GM15510 (cell line): ENCODE results near the gene POLDIP2.

Source experiments
- POLR2A ChIP-seq: IDR thresholded peaks from 3 replicates; pipeline ENCODE4 v1.6.1; 2011; ENCODE audit warnings: borderline replicate concordance; ENCODE audit not compliant: insufficient read length; ENCODE audit errors: extremely low read depth

The POLDIP2 gene, protein sequence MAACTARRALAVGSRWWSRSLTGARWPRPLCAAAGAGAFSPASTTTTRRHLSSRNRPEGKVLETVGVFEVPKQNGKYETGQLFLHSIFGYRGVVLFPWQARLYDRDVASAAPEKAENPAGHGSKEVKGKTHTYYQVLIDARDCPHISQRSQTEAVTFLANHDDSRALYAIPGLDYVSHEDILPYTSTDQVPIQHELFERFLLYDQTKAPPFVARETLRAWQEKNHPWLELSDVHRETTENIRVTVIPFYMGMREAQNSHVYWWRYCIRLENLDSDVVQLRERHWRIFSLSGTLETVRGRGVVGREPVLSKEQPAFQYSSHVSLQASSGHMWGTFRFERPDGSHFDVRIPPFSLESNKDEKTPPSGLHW

DNA sequence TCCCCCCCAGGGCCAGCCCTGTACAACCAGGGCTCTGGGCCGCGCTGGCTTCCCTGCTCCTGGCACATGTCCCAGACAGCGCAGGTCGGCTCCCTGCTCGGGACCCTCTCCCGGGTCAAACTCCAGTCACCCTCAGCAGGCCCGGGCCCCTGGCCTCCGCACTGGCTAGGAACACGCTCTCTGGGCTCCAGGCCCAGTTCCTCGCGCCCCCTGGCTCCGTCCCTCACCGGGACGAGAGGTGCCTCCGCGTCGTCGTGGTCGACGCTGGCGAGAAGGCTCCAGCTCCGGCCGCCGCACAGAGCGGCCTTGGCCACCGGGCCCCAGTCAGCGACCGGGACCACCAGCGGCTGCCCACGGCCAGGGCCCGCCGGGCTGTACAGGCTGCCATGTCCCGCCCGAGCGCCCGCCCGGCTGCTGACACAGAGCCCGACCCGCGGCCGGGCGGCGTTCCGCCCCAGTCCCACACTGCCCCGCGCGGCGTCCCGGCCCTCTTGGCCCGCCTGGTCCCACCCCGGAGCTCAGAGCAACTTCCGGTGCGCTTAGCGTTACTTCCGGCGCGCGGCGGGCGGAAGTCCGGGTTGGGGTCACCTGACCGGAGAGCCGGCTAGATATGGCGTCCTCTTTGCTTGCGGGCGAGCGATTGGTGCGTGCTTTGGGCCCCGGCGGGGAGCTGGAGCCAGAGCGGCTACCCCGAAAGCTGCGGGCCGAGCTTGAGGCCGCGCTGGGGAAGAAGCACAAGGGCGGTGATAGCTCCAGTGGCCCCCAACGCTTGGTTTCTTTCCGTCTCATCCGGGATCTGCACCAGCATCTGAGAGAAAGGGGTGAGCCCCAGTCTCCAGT lies at the start of gene POLDIP2:
Gene POLDIP2 (minus strand): TSS at position 467 of the 840 bp plus-strand sequence. CDS start 79 bp downstream, at position 388.
- peak; percentile 97 for TF ChIP-seq POLR2A

DNA sequence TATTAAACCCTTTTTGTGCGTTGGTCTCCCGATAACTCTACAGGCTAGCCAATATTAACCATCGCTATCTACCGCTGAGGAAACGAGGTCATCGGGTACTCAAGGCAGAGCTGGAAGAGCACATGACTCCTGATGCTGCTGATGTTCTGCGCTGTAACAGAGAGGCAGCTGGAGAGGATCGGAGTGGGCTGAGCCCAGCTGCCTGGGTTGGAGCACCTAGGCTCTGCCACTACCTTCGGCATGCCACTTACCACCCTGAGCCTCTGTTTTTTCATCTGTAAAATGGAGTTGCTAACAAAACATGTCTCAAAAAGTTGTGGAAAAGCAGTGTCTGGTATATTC lies 49.1 kb upstream of the POLDIP2 start:
- no peak for TF ChIP-seq POLR2A

DNA sequence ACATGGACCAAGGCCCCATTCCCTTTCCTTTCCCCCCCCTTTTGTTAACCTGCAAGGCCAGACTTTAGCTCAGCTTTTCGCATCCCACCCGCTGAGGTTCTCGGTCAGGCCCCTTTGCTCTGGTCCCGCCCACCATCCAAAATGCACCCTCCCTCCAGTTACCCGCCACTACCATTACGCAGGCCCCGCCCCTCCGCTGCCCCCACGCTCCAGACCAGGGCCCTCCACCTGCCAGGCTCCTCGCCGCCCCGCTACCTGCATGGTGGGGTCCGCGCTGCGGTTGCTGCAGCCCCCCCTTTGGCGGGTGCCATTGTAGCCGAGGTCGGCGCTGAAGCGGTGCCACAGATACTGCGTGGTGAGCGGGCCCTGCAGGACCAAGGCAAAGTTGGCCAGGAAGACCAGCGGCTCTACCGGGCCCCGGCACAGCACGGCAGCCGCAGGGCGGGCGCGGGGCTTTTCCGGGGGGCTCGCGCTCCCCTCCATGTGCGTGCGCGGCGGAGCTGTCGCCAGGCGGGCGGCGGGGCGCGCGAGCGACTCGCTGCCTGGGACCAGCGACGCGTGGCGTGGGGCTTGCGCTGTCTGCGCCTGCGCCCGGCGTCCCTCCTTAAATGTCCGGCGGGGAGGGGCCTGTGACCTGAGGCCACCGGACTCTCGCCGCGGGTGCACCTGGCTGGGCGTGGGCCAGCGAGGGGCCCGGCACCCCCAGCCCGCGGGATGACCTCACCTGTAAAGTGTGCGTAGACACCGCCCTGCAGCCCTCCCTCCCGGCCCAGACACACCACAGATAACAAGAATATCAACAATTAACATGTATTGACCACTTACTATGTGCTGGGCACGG lies 48.5 kb upstream of the POLDIP2 start, which contains the start of gene SLC46A1:
Gene SLC46A1 (minus strand): TSS at position 581 of the 841 bp plus-strand sequence. CDS start 98 bp downstream, at position 483.
- peak; percentile 51 for TF ChIP-seq POLR2A

DNA sequence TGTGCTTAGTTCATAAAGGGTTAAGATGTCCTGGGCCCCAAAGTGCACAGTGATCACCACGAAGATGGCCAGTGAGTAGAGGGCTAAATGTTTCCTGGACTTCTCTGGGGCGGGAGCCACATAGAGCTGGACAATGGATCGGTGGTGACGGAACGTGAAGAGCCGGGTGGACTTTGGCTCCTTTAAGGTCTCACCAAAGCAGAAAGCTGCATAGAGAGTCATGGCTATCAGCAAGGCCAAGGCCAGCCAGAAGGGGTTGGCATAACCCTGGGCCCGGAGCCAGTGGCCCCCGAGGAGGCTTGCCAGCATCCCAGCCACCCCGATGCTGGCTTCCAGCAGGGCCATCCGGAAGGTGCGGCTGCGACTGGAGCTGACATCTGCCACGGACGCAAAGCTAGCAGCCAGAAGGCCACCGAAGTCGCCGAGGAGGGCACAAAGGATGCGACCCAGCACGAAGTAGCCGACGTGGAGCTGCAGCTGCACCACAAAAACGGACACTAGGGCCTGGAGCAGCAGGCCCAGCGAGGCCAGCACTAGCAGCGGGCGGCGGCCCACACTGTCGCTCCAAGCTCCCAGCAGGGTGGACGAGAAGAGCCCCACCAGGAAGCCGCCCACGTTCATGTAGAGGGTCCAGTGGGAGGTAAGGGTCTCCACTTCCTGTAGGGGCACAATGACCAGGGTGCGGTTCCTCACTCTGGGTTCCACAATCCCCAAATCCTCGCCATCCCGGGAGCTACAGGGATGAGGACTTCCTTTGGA lies 47.7 kb upstream of the POLDIP2 start:
- no peak for TF ChIP-seq POLR2A

DNA sequence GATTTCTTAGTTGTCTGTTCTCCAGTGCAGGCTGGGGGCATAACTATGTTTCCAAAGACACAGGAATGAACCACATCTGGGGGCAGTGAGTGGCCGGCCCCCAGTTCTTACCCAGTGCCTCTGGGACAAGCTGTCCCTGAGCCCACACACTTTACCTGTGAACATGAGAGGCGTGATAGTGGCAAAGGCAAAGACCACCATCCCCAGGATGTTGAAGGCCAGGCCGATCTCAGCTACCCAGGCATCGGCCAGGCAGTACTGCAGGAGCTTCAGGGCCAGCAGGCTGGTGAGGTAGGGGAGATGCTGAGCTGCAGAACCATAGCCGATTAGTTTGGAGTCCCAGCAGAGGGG lies 47.1 kb upstream of the POLDIP2 start:
- TF ChIP-seq POLR2A: no peak

DNA sequence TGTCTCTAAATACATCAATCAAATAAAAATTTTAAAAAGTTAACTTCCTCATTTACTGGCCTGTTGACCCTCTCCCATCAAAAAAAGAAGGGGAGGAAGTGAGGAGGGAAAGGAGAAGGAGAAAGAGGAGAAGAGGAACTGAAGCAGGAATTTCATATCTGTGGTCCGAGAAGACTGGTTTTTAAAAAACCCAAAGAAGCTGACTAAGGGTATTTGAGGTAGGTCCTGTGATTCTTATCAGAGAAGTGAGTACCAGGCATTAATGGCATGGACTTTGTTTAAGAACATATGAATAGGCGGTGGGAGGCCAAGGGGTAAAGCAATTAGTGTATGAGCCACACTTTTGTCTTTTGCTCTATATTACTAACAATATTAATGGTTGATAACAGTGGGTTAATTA lies 46.7 kb upstream of the POLDIP2 start:
- TF ChIP-seq POLR2A: no peak

DNA sequence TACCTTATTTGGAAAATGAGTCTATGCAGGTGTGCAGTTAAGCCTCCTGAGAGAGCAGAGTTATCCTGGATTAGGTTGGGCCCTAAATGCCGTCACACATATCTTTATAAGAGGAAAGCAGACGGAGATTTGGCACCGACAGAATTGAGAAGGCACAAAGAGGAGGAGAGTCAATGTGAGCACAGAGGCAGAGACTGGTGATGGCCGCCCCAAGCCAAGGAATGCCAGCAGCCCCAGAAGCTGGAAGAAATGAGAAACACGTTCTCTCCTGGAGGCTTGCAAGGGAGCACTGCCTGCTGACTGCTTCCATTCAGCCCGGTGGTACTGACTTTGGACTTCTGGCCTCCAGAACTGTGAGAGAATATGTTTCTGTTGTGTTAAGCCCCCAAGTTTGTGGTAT lies 45.5 kb upstream of the POLDIP2 start:
- TF ChIP-seq POLR2A: no peak

DNA sequence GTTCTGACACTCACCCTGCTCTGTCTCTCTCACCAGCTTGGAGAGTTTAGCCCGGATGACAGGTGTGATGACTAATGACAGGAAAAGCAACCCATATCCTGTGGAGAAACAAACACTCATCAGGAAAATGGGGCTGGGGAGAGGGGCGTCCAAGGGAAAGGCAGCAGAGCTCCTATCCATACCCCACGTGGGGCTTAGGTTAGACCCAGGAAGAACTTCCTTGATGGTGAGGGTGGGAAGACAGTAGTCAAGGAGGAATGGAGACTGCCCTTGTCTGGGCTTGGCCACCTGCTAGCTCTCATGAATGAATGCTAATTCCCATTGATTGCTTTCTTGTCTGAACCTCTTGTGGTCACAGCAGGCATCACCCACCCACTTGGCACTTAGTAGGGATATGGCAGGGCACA lies 44.9 kb upstream of the POLDIP2 start:
- no peak for TF ChIP-seq POLR2A

DNA sequence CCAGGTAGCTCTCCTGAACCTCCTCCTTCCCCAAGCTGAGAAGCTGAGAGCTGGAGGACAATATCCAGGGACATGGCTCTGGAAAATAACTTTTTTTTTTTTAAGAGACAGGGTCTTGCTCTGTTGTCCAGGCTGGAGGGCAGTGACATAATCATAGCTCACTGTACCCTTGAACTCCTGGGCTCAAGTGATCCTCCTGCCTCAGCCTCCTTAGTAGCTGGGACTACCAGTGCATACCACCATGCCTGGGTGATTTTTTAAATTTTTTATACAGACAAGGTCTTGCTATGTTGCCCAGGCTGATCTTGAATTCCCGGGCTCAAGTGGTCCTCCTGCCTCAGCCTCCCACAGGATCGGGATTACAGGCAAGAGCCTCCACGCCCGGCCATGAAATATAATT lies 42.5 kb upstream of the POLDIP2 start:
- TF ChIP-seq POLR2A: no peak

DNA sequence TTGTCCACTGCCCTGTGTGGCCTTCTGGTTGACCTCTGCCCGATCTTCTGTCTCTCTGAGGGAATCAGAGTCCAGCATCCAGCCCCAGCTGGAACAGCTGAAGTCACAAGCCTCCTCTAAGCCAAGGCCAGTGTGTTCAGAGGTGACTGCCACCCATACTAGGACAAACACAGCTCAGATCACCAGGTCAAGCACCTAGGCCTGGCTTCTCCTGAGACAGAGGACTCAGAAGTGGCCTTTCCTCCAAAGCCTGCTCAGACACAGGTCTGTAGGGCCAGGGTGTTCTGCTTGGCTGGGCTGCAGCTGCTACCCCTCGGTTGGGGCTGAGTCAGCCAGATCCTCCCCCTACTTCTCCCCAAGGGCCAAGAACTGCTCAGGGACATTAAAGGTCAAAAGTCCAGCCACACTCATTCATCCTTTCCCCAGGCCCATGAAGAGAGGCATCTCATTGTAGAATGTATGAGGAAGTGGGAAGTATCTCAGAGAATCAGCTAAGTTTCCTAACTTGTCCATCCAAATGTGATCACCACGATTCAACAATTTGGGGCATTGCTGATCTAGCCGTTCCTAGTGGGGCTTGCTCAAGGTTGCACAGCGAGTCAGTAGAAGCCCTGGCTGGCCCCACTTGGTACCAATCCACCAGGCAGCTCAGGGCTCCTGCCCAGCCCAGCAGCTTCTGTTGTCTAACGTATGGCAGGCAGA lies 41.1 kb upstream of the POLDIP2 start:
- TF ChIP-seq POLR2A: no peak

DNA sequence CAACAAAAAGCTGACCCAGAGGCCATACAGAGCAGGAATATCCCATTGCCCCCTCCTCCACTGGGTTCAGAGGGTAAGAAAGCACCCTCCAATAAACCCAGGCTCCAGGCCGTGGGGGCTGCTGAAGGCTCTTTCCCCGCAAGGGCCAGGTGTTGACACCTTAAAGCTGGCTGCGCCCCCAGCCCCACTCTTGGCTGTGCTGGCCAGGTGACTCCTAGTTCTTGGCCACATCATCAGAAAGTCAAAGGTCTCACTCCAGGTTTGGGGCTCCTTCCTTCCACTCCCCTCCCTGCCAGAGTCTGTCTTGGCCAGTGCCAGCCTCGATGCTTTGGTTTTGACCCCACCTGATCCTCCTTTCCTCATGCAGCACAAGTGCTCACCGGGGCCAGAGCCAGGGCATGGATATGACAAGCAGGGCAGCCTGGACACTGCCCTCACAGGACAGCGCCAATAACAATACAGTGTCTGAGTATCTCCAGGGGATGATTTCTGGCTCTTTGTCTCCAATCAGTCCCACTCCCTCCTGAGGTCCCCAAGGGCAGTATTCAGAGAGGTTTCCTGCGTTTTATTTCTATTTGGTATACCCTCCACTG lies 40.5 kb upstream of the POLDIP2 start:
- TF ChIP-seq POLR2A: no peak

DNA sequence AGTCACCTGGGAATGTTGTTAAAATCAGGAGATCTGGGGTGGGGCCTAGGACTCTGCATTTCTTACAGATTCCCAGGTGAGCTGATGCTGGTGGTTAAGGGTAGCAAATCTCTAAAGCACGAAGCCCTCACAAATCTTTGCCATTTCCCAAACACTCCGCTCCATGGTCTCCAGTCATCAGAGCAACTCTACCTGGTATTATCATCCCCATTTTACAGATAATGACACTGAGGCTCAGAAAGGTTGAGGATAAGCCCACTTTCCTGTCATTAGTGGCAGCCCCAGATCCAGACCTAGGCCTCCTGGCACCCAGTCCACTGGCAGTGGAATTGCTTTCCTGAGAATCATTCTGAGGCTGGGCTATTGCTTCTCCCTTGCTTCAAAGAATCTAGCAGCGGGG lies 39.9 kb upstream of the POLDIP2 start:
- no peak for TF ChIP-seq POLR2A

DNA sequence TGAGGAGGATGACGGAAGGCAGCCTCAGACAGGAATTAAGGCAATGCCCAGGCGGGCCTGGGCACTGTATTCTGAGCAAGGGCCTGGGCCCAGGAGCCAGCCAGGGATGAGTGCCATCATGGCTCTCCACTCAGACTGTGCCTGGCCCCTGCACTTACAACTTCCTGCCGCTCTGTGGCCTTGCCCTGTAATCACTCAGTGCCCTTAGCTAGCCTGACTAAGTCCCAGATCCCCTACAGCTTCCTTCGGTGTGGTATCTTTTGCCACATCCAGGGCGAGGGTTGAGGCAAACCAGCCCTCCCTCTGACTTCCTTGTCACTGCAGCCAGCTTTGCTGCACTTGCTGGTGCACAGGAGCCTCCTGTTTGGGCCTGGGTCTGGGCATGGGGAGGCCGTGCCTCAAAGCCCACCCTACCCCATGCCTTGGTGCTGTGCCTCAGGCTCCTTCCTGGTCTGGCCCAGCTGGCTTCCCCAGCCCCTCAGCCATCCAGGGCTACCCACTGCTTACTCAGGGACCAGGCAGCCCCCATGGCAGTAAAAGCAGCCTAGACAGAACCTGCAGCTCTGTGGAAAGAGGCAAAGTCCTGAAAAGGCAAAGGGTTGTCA lies 39.4 kb upstream of the POLDIP2 start:
- TF ChIP-seq POLR2A: no peak
